Vagina (tissue), 2 donors: ENCODE data around the gene DCANP1.

Source experiments
- CTCF ChIP-seq, 3 experiments: fragments of 450-650 bp in 2 of 3; fragments of 200-600 bp in 1 of 3; sonication (generic) in 1 of 3; IDR thresholded peaks; one replicate each; pipeline ENCODE4 v1.5.1; 2017 to 2019; ENCODE audit warnings: antibody characterized with exemption in 3 of 3, mild to moderate bottlenecking in 2 of 3, moderate library complexity in 2 of 3
- POLR2A ChIP-seq, 2 donors: fragments of 450-650 bp; IDR thresholded peaks; one replicate each; pipeline ENCODE4 v1.6.1; 2017; ENCODE audit warnings: antibody characterized with exemption in 2 of 2, mild to moderate bottlenecking in 2 of 2, moderate library complexity in 2 of 2
- POLR2AphosphoS5 ChIP-seq, 2 donors: sonication (generic); formaldehyde crosslinking; IDR thresholded peaks; one replicate each; pipeline ENCODE4 v1.9.0; 2017; ENCODE audit warnings: antibody characterized with exemption in 2 of 2, mild to moderate bottlenecking in 2 of 2, low read depth in 1 of 2; ENCODE audit not compliant: insufficient read depth in 1 of 2

DNA sequence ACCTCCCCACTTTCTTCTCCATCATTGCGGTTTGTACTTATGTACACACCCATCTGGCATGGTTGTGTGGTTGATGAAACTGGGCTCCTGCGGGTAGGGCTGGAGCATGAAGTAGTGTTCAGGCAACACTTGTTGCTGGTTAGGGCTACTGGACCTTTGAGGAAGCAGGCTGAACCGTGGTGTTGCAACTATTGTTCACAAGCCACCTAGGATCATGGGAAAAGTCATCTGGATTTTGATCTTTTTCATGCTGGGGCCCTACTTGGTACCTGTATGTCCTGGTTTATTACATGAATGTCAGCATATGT, 45.1 kb upstream of the DCANP1 start:
- TF ChIP-seq POLR2A (IDR thresholded peaks at IDR 0.05) (no peak), CTCF (IDR thresholded peaks at IDR 0.05) (no peak), POLR2AphosphoS5 (IDR thresholded peaks at IDR 0.05; ENCODE audit: insufficient read depth in 1 of 2, low read depth in 1 of 2) (no peak)
